Panc1 (cell line): ENCODE results near the gene C1orf159.

Source experiments
- POLR2AphosphoS5 ChIP-seq: IDR thresholded peaks from 2 replicates; pipeline ENCODE4 v1.6.1; 2012; ENCODE audit warnings: mild to moderate bottlenecking, low read depth, low read length, moderate library complexity
- TF ChIP-seq, protein P1 (sequence below): fragments of 450-650 bp; IDR thresholded peaks from 2 replicates; pipeline ENCODE4 v1.5.1; 2017; ENCODE audit warnings: mild to moderate bottlenecking
- TF ChIP-seq, protein P2 (sequence below), 2 experiments: IDR thresholded peaks; 2 replicates each; pipeline ENCODE4 v1.6.1; 2011 to 2012; ENCODE audit warnings: low read depth in 2 of 2, control low read depth in 1 of 2, low read length in 1 of 2, mild to moderate bottlenecking in 1 of 2, moderate library complexity in 1 of 2; ENCODE audit not compliant: insufficient read depth in 1 of 2

DNA sequence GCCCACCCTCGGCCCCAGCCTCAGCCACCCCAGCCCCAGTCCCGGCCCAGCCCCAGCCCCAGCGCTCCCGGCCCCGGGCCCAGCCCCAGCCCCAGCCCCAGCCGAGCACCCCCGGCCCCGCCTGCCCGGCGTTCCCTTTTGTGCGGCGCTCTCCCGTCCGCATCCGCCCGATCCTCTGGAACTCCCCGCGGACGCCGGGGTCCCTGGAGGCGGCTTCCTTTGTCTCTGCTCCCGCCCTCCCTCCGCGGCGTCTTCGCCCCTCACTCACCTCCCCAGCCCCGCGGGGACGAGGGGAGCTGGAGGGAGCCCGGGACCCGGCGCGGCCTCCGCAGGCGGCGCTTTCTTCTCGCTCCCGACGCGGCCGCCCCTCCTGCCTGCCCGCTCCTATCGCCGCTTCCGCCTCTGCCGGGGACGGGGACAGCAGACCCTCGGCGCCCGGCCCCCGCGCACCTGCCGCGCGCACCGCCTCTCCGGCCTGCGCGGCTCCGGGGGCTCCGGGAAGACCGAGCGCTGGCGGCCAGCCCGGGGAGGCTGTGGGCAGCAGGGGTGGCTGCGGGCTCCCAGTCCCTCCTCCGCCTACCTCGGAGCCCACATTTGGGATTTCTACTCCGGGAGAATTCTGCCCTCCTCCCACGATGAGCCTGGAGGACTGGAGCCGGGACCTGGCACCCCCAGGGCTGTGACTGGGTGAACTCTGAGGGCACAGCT lies 82.0 kb downstream of the C1orf159 start:
- TF ChIP-seq, protein P1, sequence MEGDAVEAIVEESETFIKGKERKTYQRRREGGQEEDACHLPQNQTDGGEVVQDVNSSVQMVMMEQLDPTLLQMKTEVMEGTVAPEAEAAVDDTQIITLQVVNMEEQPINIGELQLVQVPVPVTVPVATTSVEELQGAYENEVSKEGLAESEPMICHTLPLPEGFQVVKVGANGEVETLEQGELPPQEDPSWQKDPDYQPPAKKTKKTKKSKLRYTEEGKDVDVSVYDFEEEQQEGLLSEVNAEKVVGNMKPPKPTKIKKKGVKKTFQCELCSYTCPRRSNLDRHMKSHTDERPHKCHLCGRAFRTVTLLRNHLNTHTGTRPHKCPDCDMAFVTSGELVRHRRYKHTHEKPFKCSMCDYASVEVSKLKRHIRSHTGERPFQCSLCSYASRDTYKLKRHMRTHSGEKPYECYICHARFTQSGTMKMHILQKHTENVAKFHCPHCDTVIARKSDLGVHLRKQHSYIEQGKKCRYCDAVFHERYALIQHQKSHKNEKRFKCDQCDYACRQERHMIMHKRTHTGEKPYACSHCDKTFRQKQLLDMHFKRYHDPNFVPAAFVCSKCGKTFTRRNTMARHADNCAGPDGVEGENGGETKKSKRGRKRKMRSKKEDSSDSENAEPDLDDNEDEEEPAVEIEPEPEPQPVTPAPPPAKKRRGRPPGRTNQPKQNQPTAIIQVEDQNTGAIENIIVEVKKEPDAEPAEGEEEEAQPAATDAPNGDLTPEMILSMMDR: no peak
- TF ChIP-seq, protein P2, sequence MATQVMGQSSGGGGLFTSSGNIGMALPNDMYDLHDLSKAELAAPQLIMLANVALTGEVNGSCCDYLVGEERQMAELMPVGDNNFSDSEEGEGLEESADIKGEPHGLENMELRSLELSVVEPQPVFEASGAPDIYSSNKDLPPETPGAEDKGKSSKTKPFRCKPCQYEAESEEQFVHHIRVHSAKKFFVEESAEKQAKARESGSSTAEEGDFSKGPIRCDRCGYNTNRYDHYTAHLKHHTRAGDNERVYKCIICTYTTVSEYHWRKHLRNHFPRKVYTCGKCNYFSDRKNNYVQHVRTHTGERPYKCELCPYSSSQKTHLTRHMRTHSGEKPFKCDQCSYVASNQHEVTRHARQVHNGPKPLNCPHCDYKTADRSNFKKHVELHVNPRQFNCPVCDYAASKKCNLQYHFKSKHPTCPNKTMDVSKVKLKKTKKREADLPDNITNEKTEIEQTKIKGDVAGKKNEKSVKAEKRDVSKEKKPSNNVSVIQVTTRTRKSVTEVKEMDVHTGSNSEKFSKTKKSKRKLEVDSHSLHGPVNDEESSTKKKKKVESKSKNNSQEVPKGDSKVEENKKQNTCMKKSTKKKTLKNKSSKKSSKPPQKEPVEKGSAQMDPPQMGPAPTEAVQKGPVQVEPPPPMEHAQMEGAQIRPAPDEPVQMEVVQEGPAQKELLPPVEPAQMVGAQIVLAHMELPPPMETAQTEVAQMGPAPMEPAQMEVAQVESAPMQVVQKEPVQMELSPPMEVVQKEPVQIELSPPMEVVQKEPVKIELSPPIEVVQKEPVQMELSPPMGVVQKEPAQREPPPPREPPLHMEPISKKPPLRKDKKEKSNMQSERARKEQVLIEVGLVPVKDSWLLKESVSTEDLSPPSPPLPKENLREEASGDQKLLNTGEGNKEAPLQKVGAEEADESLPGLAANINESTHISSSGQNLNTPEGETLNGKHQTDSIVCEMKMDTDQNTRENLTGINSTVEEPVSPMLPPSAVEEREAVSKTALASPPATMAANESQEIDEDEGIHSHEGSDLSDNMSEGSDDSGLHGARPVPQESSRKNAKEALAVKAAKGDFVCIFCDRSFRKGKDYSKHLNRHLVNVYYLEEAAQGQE (IDR thresholded peaks at IDR 0.05; ENCODE audit: insufficient read depth in 1 of 2, low read depth in 2 of 2, low read length in 1 of 2): no peak
- TF ChIP-seq POLR2AphosphoS5: no peak
